ENCODE results near the gene SLC44A5.

GRCh38 chr1:75548721-75549480 lies 62.0 kb downstream of the SLC44A5 start:
- no peak for TF ChIP-seq CTCF (IDR thresholded peaks at IDR 0.05)
- TF ChIP-seq KDM5A (IDR thresholded peaks at IDR 0.05), result no peak
- no peak for TF ChIP-seq REST (IDR thresholded peaks at IDR 0.05)
- no peak for TF ChIP-seq EHMT2 (IDR thresholded peaks at IDR 0.05; ENCODE audit: low read depth)
- TF ChIP-seq POLR2A (IDR thresholded peaks at IDR 0.05; ENCODE audit: low read length), result no peak
- no peak for TF ChIP-seq CHD2 (IDR thresholded peaks at IDR 0.05; ENCODE audit: low read length, partially characterized antibody)
- TF ChIP-seq BHLHE40 (IDR thresholded peaks at IDR 0.05; ENCODE audit: low read depth, low read length), result no peak
